ENCODE data around the gene KCNIP4.

DNA sequence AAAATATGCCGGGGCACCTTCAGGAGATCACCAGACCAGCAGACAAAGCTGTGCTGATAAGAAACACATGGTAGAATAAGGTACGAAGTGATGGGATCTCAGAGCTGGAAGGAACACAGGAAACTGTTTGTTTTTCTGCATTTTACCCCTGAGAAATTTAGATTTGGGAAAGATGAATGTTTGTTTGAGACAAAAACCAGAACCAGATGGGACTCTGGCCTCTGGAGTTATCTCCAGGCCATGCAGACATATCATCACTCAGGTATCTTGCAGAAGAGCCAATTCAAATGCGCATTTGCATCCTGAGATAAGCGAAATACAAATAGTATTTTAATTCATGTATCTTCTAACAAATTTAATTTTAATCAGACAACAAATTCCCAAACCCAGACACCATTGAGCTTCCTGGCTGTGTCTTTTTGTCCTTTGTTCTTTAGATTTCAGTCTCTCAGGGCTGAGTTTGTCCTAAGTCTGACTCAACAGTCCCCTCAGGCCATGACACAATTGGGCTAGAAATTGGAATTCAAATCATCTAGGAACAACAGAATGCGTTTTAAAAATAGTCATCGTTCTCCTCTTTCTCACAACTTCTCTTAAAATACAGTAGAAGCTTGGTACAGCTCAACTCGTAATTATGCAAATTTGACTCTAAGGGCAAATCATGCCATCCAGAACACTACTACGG, 1089.3 kb downstream of the KCNIP4 start:
- TF ChIP-seq, protein P1, sequence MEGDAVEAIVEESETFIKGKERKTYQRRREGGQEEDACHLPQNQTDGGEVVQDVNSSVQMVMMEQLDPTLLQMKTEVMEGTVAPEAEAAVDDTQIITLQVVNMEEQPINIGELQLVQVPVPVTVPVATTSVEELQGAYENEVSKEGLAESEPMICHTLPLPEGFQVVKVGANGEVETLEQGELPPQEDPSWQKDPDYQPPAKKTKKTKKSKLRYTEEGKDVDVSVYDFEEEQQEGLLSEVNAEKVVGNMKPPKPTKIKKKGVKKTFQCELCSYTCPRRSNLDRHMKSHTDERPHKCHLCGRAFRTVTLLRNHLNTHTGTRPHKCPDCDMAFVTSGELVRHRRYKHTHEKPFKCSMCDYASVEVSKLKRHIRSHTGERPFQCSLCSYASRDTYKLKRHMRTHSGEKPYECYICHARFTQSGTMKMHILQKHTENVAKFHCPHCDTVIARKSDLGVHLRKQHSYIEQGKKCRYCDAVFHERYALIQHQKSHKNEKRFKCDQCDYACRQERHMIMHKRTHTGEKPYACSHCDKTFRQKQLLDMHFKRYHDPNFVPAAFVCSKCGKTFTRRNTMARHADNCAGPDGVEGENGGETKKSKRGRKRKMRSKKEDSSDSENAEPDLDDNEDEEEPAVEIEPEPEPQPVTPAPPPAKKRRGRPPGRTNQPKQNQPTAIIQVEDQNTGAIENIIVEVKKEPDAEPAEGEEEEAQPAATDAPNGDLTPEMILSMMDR (IDR thresholded peaks at IDR 0.05) = no peak
- no peak for TF ChIP-seq POLR2A (IDR thresholded peaks at IDR 0.05)
